Right renal cortex interstitium (tissue), 3 donors: ENCODE results near the gene CCND1. TPM values are rescaled to one million over a fixed set of nuclear protein-coding genes. Genes with fewer than 3 reads are reported as not detected.
"Not testable (repeated sequence)": the region's sequence is repeated elsewhere in the genome, so short reads cannot be mapped to it uniquely, and the experiment has no call there.

Experiments used
- DNase-seq, 3 donors: peaks; one replicate each; pipeline ENCODE4 v3.0.0-alpha.2; 2013; ENCODE audit warnings: low read depth in 3 of 3, low spot score in 2 of 3
- polyA plus RNA-seq, 3 donors: library from polyadenylated mRNA; unstranded; fragments of 120-200 nt; gene quantifications; one replicate each; pipeline ENCODE4 v1.2.1, GENCODE V29; 2013; ENCODE audit not compliant: insufficient read length in 3 of 3

CCND1 gene
- polyA plus RNA-seq, 3 donors, result 115 to 142 (median 126) TPM

DNA sequence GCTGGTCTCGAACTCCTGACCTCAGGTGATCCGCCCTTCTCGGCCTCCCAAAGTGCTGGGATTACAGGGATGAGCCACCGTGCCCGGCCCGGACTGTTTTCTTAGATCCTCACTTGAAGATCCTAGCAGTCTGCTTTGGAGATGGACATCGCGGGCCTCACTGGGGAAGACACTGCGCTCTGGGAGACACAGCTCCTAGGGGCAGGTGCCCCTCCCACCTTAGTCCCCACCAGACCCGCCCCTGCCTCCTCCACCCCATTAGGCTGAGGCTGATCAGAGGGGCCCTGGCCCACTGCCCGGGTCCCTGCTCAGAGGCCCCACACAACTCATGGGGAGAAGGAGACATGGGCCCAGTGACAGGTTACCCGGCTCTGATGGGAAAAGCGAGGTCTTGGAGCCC is 45.5 kb downstream of the CCND1 start:
- DNase-seq, result no peak

DNA sequence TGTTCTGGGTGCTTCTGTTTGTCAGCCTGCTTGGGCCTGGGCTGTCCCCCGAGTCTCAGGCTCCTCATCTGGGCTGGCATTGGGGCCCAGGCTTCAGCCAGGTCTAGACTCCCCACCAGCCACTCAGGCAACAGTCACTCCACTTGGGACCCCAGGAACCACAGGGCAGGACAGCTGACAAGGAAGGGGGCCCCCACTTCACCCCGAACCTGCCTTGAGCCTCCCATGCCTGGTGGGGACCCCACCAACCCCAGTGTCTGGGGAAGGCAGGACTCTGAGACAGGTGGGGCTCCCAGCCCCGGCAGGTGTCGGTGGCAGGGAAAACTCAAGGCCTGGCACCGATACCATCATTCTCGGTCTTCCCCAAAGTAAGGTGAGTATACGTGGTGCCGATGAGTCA is 45.9 kb downstream of the CCND1 start:
- DNase-seq, result no peak

DNA sequence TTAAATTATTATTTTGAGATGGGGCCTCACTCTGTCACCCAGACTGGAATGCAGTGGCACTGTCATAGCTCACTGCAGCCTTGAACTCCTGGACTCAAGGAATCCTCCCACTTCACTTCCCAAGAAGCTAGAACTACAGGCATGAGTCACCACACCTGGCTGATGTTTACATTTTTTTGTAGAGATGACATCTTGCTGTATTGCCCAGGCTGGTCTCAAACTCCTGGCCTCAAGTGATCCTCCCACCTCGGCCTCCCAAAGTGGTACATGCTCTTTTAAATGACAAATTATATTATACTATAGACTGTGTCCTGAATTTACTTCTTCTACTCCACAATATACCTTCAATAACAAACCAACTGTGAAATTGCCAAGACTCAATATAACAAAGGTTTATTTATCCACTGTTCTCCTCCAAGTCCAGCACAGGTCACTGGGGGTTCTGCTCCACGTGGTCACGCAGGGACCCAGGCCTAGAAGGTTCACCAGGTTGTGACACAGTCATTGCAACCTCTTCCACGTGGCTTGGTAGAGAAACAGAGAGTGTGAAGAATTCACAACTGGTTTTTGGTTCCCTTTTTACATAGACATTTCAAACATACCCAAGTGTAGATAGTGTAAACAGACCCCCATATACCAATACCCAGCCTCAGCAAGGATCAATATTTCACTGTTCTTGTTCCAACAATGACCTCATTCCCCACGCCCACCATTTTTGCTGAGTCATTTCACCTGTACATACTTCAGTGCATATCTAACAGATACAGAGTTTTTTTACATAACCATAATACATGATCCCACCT is 47.2 kb downstream of the CCND1 start:
- not testable (repeated sequence) for DNase-seq

DNA sequence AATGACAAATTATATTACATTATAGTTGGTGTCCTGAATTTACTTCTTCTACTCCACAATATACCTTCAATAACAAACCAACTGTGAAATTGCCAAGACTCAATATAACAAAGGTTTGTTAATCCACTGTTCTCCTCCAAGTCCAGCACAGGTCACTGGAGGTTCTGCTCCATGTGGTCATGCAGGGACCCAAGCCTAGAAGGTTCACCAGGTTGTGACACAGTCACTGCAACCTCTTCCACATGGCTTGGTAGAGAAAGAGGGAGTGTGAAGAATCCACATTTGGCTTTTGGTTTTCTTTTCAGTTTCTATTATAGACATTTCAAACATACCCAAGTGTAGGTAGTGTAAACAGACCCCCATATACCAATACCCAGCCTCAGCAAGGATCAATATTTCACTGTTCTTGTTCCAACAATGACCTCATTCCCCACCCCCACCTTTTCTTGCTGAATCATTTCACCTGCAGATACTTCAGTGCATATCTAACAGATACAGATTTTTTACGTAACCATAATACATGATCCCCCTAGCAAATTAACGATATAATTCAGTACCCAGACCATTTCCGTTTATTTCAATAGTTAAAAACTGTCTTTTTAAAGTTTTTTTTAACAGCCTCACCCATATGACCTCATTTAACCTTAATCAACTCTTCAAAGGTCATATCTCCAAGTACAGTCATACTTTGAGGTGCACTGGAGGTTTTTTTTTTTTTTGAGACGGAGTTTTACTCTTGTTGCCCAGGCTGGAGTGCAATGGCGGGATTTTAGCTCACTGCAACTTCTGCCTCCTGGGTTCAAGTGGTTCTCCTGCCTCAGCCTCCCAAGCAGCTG is 48.7 kb downstream of the CCND1 start:
- DNase-seq, result no peak

DNA sequence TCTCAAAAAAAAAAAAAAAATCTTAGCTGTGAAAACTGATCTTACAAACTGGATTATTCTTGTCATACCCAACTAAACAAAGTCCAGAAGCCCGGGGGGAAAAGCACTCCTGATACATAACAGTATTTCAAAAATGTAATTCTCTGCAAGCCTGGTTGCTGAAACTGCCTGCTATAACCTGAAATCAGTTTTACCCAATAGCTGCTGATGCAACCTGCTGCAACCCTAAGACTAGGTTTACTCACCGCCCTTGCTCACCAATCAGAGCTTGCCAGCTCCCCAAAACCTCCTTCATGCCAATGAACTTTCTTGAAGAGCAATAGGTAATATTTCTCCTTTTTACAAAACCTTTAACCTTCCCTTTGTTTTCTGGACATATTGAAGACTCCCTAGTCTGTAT is 50.5 kb downstream of the CCND1 start:
- DNase-seq, result no peak

DNA sequence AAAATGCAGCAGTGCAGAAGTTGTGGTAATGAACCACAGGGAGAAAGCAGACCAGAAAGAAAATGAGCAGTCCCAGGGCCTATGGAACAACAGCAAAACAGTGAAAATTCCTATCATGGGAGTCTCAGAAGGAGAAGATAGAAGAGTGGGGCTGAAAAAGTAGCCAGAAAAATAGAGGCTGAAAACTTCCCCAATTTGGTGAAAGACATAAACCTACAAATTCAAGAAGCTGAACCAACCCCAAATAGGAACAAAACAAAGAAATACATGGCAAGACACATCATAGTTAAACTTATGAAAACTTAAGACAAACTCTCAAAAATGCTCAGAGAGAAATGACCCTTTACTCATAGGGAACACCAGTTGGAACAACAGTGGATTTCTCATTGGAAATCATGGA is 51.5 kb downstream of the CCND1 start:
- DNase-seq, result no peak

DNA sequence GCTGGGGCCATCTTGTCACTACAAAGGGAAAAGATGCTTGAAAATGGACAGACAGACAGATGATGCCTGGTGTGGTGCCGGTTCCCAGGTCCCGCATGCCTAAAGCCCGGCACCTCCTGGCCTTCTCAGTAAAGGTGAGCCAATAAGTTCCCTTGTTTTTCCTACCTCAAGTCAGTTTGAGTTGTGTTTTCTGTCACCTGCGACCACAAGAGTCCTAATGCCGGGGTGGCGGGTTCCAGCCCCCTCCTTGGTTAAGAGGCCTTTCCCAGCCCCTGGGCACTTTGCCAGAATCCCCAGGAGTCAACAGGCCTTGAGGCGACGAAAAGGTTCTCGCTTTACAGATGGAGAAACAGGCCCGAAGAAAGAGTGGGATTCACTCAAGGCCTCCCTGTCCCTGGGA is 53.8 kb downstream of the CCND1 start:
- no peak for DNase-seq

DNA sequence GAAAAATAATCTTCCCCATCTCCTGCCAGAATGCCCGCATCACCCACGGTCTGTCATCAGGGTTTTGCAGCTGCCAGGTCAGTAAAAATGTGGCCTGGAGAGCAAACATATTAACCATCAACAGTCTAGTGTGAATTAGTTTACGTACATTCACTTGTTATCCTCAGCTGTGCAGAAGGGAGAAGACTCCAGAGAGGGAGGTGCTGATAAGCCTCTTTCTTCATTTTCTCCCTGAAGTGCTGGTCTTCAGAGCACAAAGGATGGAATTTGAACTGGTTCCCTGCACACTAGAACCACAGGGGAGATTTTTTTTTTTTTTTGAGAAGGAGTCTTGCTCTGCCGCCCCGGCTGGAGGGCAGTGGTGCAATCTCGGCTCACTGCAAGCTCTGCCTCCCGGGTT is 54.6 kb downstream of the CCND1 start:
- DNase-seq, result no peak

DNA sequence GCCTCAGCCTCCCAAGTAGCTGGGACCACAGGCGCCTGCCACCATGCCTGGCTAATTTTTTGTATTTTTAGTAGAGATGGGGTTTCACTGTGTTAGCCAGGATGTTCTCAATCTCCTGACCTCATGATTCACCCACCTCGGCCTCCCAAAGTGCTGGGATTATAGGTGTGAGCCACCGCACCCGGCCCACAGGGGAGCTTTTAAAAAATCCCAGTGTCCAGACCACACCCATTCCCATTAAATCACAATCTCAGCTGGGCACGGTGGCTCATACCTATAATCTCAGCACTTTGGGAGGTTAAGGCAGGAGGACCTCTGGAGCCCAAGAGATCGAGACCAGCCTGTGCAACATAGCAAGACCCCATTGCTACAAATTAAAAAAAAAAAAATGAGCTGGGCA is 55.0 kb downstream of the CCND1 start:
- not testable (repeated sequence) for DNase-seq

DNA sequence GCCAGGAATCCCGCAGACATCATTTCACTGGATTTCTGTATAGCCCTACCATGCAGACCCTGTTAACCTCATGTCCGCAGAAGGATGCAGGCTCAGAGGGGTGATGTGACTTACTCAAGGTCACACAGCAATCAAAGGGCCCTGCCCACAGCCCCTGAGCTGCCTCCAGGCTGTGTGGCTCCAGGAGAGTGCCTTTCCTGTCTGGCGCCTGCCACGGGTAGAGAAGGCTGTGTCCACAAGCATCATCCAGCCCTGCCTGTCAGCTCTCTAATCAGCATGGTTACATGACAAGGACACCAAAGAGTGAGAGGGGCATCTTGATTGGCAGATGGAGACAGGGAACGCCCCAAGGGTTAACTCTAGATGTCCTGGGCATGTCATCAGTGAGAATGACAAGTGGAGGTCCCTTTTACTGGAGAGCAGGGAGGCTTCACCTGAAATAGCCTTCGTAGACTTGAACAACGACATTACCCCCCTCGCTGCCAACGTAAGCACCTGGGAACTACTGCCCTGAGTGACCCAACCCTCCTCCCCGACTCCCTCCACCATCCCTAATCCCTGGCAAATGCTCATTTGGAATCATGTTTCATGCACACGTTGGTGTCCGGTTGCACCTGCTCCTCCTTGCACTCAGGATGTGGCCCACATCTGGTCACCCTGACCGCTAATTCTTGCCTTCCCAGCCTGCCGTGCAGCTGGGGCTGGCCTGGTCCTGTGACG is 56.0 kb downstream of the CCND1 start:
- DNase-seq, result no peak

DNA sequence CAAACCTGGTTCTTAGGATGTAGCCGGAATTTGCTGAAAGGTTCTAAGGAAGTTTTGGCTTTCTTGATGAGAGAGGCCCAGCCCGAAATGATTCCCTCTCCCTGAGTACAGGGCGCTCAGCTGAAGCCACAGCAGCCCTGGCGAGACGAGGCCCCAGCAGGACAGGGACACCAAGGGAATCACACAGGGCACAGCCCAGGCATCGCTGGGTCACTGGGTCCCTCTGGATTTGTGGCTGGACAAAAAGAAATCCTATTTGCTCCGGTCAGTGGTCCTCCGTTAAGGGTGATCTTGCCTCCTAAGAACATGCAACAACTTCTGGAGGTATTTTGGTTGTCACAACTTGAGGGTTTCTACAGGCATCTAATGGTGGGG is 56.5 kb downstream of the CCND1 start:
- no peak for DNase-seq

DNA sequence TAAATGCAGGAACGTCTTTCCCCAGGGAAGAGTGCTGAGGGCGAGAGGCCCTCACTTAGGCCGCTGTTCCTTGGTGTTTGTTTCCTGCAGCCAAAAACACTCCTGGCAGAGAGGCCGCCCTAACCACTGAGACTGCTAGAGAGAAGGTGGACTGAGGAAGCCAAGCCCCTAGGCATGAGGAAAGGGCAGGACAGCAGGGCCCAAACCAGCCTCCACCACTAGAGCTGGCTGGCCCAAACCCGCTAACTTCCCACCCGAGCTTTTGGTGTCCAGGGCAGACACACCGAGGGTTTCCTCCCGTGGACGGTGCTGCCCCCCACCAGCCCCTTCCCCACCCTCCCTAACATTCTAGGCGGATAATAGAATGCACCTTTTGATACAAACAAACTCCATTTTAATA is 56.9 kb downstream of the CCND1 start:
- DNase-seq, result no peak

DNA sequence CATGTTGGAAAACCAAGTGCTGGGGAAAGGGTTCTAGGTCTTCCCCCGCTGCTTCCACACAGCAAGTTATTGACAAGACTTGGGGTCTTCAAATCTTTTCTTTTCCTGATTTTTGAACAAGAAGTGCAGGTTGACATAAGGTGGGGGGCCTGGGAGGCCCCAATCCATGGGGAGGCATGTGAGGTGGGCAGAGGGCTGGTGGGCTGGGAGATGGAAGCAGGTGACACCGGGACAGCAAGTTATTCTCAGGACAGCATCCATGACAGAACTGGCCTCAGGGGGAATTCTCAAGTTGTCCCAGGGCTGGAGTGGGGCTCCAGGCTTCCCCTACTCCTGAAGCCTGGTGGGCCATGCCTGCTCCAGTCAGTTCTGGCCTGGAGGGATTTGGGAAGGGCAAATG is 57.4 kb downstream of the CCND1 start:
- DNase-seq, result no peak

DNA sequence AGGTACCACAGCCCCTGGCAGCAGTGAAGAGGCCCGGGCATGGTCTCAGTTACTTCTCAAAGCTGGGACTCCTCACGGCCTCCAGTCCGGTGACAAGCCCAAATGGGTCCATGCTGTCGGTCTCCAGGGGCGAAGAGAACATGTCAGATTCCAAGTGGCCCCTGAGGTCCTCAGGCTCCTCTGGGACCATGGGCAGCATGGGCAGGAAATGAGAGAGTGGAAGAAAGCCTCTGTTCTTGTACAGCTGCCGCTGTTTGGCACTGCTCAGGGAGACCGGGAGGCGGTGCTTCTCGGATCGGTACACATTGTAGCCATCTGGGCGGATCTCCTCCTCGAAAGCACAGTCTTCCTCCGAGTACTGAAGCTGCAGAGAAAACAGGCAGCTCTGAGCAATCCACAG is 58.3 kb downstream of the CCND1 start:
- no peak for DNase-seq

DNA sequence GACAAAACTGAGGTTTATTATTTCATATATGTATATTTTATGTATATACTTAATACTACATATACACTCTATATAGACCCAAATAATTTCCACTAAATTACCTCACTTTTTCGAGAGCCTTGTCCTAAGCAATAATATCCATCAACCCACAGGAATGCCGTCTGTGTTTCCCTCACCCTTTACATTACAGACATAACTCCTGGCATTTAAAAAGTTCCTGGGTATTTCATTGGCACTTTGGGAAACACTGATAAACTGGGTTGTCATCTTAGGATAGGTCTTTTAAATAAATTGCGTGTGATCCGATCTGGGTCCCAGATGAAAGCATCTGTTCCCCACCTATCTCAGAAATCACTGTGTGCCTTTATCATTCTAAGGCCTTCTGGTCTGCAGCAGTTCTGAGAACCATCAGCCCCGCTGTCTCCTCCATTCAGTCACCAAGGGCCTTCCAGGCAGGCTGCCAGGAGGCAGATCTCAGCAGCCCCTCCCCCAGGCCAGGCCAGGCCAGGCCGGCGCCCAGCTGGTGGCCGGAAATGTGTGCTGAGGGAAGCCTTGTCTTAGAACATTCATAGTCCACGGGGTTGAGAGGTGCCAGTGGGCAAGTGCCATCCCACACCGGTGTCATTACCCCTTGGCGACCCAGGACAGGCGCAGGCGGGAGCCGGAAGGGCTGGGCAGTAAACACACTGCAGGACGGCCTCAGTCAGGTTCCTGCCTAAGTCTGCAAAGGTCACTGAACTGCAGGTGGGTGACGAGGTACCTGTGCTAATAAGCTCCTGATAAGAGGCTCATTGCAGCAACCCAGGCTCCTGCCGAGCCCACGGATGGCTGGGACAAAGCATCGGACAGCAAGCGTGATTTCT is 59.6 kb downstream of the CCND1 start:
- DNase-seq, result peak in 1 of 3 donors; percentile 61

DNA sequence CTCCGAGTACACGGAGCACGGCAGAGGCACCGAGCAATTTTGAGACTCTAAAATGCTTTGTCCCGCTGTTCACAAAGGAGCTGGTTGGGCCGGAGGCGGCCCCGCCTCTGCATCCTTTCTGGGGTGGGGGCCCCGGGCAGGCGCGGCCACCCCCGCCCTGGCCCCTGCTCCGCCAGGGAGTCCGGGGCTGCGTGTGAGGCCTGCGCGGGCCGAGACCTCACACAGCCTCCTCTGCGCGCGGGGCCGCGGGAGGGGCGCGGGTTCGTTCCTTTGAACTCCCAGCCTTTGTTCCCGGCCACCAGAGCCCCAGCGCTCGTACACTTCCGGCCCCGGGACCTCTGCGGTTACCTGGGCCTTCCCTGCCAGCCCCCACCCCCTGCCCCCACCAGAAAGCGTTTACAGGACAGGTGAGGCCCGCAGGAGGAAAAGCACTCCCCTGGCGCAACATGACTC is 61.3 kb downstream of the CCND1 start:
- DNase-seq, result no peak

DNA sequence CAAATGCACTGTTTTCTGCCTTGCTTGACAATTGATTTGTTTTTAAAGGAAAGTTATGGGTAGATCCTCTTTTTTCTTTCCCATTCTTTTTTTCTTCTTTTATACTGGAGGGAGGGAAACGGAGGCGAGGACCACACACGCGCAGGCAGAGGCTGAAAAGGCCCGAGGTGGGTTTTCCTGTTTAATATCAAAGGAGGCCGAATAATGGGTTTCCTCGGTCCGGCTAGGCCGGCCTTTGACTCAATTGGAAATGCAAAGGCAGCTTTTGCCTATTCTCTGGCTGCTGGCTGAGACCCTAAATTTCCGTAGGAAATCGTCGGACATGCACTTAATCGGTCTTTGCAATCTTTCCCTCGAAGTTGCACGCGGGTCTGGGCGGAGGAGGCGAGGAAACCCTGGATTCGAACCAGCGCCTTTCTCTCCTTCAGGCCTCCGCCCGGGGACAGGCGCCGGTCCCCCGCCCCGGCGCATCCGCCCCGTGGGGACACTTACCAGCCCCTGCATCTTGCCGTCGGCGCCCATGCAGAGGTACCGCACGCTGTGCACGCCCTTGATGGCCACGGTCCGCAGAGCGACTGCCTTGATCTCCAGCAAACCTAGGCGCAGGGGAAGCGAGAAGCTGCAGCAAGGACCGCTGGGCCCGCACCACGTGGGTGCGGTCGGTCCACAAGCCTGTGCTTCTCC is 62.0 kb downstream of the CCND1 start:
- DNase-seq, result no peak

DNA sequence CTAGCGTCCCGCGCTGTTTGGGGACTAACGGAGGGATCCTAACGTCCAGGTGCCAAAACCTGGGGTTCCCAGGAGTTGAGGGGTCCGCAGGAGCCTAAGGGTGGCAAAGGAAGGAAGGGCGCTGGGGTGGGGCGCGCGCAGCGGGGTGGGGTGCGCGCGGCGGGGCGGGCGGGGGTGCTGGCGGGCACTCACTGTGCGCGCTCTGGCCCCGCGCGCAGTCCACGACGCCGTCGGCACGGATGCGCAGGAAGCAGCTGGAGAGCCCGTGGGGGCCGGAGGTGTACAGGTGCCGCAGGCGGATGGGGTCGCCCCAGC is 62.5 kb downstream of the CCND1 start:
- DNase-seq, result no peak
